HG03196 (cell line): ENCODE measurements around the gene SEMA3F.

Source experiments
- ATAC-seq: cut with Tn5 transposase; IDR thresholded peaks from one replicate; pipeline ENCODE4 v1.9.1; 2021; ENCODE audit not compliant: unreplicated experiment

SEMA3F gene

DNA sequence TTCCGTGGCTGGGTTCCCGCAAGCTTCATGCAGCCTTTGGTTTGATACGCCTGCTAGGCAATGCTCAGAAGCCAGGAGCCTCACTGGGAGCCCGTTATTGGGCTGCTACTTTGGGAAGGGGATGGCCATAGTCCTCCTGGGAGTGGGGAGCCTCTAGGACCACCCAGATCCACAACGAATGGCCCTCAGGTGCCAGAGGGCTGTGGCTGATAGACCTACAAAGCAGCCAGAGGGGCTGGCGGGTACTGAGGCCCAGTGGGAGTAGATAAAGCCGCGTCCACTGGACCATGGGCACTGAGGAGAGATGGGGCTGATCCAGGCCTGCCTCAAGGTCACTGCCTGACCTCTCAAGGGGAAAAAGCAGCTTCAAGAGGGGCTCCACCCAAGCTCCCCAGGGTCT is 37.0 kb downstream of the SEMA3F start:
- no peak for ATAC-seq

DNA sequence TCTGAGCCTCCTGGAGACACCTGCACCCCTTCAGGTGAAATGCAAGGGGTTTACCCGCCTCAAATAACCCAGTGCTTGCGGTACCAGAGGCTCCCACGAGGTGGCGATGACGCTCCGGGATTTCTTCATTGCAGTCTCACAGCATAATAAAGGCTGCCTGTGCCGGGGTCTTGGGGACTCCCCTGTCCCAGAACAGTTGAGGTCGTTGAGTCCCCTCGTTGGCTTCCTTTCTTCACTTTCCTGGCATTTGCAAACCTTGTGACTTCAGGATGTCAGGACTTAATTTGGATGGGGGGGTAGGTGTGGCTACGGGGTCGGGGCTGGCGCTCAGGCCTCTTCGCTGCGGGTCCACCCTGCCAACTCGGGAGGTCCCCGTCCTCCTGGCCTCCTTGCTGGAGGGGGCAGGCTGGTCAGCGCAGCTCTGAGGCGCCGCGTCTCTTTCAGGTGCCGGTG is 37.6 kb downstream of the SEMA3F start:
- ATAC-seq, result no peak

DNA sequence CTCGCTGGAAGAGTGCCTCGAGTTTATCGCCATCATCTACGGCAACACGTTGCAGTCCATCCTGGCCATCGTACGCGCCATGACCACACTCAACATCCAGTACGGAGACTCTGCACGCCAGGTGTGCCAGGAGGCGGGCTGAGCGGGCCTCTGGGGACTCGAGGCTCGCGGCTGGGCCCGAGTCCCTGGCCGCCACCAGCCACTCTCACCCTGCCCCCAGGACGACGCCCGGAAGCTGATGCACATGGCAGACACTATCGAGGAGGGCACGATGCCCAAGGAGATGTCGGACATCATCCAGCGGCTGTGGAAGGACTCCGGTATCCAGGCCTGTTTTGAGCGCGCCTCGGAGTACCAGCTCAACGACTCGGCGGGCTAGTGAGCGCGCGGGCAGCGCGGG is 38.2 kb downstream of the SEMA3F start:
- ATAC-seq, result no peak

DNA sequence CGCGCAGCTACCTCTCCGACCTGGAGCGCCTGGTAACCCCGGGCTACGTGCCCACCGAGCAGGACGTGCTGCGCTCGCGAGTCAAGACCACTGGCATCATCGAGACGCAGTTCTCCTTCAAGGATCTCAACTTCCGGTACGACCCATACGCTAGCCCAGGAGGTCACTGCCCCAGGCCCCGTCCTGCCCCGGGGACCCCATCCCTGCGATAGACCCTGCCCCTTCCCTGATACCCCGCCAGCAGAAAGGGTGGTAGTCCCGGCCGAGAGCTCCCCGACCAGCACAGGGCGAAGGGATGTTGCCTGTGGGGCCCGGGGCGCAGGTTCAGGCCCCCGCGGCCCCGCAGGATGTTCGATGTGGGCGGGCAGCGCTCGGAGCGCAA is 38.6 kb downstream of the SEMA3F start:
- no peak for ATAC-seq

DNA sequence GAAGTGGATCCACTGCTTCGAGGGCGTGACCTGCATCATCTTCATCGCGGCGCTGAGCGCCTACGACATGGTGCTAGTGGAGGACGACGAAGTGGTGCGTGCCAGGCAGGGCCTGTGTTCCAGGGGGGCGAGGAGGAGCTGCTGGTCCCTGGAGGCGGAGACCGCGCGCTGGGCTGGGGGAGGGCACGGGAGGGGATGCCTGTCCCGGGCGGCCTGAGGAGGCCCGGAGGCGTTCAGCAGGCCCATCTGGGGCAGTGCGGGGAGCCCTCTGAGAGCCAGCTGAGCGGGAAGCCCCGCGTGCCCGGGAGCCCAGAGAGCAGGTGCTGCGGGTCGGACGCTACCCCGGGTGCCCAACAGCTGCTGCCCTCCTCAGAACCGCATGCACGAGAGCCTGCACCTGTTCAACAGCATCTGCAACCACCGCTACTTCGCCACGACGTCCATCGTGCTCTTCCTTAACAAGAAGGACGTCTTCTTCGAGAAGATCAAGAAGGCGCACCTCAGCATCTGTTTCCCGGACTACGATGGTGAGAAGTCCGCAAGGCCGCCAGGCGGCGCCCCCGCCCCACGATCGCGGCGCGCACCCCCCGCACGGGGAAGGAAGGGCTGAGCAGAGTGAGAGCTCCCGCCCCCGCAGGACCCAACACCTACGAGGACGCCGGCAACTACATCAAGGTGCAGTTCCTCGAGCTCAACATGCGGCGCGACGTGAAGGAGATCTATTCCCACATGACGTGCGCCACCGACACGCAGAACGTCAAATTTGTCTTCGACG is 39.2 kb downstream of the SEMA3F start:
- no peak for ATAC-seq

DNA sequence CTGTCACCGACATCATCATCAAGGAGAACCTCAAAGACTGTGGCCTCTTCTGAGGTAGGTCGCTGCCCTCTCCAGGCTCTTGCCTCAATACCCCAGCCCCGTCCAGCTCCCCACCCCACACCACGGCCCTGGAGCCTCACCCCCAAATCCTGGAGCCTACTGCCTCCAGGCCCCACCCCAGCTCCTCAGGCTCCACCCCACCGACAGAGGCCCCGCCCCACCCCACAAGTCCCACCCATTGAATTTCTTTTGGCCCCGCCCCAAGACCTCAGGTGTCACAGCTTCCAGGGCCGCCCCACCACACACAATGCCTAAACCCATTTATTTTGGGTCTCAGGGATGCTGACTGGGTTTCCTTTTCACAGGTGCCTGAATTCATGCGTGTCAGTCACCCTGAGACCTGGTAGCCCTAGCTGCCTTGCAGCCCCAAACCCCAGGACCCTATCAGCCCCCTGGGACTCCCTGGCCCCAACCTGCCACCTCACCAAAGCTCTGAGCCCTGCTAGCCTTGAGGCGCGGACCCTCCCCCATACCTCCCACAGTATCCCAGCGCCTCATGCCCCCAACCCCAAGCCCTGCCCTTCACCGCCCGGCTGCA is 39.9 kb downstream of the SEMA3F start:
- ATAC-seq, result no peak

DNA sequence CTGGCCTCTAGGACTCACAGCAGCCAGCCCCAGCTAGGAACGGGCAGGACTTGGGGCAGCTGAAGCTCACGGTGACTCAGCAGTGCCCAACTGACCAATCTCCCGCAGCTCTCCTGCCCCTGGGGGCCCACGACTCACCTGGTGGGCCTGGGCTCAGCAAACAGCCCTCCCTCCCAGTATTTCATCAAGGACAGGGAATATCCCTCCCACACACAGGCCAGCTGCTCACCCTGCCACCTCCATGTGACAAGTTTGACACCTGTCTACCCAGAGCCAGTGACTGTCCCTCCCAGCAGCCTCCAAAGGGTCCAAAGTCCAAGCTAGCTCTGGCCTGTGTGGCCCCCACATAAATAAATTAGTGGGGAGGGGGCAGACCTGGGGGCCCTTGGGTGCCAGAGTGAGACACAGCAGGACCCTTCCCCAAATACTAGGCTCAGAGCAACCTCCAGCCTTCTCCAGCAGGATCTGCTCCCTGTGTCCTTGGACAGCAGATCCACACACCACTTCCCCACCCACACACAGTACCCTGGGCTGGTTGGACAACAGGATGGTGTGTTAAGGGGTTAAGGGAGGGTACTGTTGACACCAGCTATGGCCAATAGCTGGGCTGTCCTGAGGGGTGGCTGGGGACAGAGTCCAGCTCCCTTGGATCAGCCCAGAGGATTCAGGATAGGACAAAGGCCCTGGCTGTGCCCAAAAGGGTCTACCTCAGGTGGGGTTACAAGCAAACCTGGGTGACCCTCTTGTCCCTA is 40.6 kb downstream of the SEMA3F start:
- no peak for ATAC-seq

DNA sequence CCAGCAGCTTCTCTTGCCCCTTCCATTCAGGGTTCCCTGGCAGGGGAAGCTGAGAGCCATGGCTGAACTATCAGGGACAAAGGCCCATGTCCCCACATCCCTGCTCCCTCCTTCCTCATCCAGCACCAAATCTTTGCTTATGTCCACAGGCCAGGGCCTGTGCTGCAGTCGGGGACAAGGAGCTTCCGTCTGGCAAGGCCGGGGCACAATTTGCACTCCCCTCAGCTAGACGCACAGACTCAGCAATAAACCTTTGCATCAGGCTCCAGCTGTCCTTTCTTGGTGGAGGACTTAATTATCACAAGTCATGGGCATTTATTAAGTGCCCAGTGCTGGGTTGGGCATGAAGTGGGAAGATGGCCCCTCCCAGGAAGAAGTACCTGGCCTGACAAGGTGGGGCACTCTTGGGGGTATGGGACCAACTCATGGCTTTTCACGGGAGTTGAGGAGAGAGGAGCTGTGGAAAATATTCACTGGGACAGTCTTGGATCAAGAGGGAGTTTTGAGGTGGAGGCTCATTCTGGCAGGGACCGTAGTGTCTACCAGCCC is 41.2 kb downstream of the SEMA3F start:
- no peak for ATAC-seq

DNA sequence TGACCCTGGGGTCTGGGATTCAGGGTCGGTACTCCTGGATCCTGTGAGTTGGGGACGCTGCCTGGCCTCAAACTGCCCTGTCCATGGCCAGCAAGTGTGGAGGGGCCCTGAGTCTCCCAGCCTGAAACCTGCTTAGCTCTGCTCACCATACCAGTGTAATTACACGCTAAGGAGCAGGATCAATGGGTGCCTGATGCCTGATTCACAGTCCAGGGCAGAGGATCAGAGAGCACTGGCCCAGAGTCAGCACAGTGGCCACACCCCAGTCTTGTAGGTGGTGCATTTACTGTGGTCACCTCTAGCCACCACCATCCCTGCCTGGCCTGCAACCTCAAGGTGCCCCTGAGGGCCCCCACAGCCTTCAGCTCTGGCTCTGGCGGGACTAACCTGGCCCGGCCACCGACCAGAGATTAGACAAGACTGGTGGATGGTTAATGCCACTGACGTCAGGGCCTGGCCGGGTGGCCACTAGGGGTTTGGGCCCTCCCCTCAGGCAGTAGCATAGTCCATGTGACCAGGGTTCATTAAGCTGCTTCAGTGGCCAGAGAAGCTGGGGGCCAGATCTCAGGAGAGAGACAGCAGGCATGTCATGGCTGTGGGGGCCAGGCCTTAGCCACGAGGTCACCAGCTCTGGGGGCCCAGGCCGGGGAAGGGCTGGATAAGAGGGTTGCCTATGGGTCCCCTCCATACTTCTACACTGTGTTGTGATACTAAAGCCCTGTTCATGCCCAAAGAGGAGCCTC is 46.6 kb downstream of the SEMA3F start:
- no peak for ATAC-seq

DNA sequence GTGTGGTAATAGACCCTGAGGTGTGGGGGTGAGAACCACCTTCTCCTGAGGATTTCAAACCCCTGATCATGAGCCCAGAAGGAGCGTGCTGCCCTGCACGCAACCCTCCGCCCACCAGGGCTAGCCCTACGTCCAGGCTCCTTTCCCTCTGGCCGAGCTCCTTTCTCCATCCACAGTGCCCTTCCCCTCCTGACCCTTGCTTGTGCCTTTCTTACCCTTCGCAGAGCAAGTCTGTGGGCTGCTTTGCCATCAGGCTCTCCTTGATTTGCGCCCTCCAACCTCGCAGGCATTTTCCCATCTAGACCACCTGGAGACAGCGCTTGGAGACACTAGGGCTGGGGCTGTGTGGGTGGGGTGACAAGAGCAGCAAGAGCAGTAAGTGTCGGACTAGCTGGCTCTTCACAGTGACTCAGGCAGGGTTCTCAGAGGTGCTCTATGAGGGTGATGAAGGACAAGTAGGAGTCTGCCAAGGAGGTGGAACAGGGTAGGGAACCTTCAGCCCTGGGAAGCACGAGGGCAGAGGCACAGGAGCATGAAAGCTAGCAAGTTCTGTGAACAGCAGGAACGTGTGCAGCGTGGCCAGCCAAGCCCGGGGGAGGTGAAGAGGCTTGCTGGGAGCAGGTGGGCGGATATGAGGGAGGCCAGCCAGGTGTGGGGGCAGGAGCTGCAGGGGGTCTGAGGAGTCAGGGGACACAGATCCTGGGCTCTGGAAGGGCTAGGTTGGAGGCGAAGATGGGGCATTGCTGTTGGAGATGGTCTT is 47.4 kb downstream of the SEMA3F start:
- ATAC-seq, result no peak

DNA sequence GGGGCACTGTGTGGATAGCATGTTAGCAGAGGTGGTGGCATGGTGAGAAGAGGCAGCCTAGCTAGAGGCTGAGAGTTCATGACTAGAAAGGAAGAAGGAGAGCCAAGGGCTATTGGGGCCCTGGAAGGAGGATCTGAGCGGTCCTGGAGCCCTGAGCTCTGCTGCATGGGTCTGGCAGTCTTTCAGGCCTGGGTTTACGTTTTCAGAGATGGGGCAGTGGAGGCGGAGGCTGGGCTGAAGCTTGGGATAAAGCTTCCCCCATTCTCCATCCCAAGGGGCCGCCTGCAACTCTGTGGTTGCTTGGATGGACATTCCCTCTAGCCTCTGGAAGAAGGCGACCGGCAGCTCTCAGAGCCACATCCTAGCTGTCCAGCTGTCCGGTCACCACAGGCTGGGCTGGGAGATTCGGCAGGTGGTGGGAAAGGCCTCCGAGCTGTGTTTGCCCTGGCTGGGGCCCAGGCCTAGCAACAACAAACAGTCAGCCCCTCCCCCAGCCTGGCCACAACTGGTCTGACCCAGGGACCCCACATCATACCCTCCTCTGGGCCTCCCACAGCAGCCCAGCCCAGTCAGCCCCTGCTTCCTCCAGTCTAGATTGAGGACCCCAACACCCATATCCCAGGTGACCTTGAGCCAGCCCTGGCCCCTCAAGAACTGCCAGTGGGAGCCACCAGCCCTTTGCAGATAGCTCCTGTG is 48.1 kb downstream of the SEMA3F start:
- no peak for ATAC-seq

DNA sequence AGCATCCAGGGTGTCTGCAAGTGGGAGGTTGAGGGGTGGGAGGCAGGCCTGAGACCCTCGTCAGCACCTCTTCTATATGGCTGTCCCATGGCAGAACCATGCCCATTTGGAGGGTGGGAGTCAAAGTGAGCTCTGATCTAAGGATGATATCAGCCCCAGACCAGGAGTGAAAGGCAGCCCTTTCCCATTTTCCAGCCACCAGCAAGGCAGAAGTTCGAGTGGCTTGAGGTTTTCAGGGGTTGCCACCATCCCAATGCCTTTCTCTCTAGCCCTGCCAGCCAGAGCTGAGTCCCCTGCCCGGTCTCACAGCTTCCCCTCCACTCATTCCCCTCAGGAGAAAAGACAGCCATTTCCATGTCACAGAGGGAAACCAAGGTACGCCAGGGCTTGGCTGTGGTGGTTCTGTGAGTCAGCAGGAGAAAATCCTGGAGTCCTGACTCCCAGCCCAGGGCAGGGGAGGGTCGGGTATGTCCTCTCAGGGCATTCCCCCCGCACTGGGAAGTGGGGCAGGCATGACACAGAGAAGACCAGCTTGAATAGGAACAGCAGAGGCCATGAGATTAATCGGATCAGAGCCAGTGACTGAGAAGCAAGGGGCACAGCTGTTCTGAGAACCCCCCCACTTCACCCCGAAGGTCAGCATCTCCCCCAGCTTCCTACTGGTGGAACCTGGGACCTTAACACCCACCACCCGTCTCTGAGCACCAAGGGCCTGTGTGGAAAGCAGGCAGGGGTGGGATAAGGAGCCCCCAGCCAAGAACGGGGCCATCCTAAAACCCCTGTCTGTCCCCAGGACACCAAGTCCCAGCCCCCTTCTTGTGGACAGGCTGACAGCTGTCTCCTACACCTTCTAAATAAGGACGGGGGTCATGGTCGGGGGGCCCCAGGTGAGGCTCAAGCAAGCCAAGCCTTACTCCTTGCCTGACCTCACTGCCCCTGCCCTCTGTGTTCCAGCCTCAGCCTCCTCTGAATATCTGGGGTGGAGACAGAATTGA is 49.0 kb downstream of the SEMA3F start:
- no peak for ATAC-seq

DNA sequence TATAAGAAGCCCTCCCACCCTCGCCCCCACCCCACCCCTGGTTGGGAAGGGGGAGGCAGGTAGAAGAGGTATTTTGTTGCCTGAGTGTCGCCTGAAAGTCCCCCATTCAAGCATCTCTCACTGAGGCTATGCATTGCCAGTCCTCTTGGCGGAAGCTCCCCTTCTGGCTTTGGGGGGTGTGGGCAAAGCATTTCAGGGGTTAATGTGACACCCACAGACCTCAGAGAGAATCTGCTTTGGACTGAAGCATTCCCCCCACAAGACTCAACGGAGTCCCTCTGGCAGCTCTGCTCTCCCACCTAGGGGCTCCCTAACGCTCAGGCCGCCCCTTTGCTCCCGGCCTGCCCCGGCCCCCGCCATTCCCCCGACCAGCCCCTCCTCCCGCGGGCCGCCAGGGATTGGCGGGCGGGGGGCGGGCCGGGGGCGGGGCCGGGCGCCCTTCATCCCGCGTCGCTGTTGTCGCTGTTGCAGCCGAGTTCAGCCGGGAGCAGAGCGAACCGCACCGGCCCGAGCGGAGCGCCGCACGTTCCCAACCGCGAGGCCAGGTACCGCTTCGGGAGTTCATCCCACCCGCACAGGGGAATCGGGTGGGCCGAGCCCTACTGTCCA is 49.8 kb downstream of the SEMA3F start, which contains the start of gene SLC38A3:
Gene SLC38A3, plus strand, starts transcription at position 468 of the 609 bp plus-strand sequence. CDS start 8,929 bp downstream, outside the sequence.
- ATAC-seq, result no peak

DNA sequence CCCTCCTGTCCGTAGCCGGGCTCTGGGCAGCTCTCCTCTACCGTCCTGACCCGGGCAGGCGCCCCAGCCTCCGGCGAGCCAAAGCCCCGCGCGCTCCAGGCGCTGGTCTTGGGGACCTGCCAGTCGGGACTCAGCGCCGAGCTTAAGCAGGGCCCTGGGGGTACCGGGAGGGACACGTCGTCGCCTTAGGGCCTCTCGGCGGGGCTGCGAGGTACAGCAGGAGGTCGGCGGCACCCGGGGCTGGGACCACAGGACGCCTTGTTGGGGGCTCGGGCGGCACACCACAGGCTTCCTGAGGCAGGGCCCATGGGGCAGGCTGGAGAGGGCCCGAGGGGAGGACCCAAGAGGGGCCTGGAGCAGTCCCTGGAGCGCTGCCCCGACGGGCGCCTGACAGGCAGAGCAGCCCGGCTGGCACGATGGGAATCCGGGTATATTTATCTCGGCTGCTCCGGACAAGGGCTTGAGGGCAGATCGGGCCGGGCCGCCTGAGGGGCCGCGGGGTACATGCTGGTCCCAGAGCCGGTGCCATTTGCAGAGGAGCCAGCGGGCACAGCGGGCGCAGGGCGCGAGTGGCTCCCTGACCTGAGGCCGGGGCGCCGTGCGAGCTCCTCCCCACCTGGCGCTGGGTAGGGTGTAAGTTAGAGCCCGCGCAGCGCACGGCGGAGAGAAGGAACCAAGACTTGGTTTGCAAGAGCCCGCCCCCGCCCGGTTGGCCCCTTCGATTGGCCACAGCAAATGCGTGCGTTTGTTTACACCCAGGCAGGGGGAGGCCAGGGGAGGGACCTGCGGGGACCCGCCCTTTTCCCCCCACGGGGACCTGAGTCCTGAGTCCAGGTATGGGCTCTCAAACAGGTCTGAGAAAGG is 50.5 kb downstream of the SEMA3F start:
- ATAC-seq, result no peak

DNA sequence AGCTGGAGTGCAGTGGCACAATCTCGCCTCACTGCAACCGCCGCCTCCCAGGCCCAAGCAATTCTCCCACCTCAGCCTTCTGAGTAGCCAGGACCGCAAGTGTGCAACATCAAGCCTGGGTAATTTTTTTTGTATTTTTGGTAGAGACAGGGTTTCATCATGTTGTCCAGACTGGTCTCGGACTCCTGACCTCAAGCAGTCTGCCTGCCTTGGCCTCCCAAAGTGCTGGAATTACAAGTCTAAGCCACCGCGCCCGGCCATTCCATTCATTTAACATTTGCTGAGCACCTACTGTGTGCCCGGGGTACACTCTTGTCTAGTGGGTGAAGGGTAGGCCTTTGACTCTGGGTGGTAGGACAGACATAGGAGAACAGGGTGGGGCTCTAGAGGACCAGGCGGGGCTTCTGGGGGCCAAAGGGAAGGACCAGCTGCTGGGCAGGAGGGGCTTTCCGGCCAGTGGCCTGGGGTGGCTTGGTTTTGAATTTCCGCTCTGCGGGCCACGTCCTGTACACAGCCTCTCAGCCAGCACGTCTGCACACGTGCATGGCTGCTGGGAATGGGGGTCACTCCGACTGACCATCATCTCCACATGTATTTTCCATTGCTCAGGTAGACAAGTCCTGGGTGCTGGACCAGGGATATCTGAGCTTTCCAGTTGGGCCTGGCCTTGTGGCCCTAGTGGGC is 52.4 kb downstream of the SEMA3F start:
- no peak for ATAC-seq

DNA sequence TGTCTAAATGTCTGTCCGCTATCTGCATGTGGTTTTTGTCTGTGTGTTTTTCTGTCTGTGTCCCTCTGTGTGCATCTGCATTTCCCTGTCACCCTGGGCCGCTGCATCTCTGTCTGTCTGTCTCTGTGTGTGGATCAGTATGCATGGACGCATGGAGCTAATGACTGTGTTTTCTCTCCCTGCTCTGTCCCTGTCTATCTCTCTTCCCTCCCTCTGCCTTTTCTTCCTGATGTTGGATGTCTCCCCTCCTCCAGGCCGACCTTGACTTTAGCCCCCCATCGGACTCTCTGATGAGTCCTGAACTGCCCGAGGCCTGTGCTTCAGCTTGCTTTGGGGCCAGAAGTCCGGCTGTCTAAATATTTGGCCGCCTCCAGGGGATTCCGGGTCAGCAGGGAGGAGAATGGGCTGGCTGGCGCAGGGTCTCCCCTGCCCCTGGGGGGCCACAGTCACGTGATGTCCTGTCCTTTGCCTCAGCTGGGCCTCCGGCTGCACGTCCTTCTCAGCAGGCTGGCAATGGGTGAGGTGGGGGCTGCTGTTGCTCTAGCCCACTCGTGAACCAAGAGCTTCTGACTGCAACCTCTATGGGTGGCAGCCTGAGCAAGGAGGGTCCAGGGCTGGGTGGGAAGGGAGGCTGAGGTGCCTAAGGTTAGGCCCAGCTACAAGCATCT is 53.7 kb downstream of the SEMA3F start:
- no peak for ATAC-seq
